GM12878 (cell line): ENCODE measurements around the gene CORO7. TPM values are rescaled to one million over a fixed set of nuclear protein-coding genes. Genes with fewer than 3 reads are reported as not detected.

Experiments used
- ATAC-seq: fragments of 200-7000 bp; cut with Tn5 transposase; 3 replicates; pipeline ENCODE4 v1.9.1; 2020; ENCODE audit warnings: mild to moderate bottlenecking, moderate library complexity
- BruUV-seq: library from RNA; stranded (reverse); fragments of 400-500 nt; replicated peaks from 2 replicates; lab custom pipeline; 2021; lab: Mats Ljungman, UMichigan
- CTCF ChIA-PET: fragments of 300-600 bp; sonication (Branson Sonifier 250); formaldehyde crosslinking; extraction: SDS; loops from one replicate; lab custom pipeline; 2021; ENCODE audit warnings: inconsistent platforms; lab: Yijun Ruan, JAX
- POLR2A ChIA-PET: fragments of 350-600 bp; formaldehyde crosslinking; extraction: SDS; loops from one replicate; lab custom pipeline; 2021; ENCODE audit warnings: inconsistent platforms; lab: Charles Lee
- RAD21 ChIA-PET: fragments of 300-600 bp; sonication (Branson Sonifier 250); formaldehyde crosslinking; loops from one replicate; lab custom pipeline; 2023; ENCODE audit warnings: antibody characterized with exemption; ENCODE audit not compliant: unreplicated experiment; lab: Charles Lee
- SMC1A ChIA-PET: fragments of 300-600 bp; sonication (Branson Sonifier 250); formaldehyde crosslinking; loops from one replicate; lab custom pipeline; 2023; ENCODE audit not compliant: unreplicated experiment, uncharacterized antibody; lab: Charles Lee
- DNase-seq: peaks from one replicate; pipeline ENCODE4 v3.0.0-alpha.2; 2011; ENCODE audit warnings: low read depth, low spot score
- FAIRE-seq: peaks from 3 replicates; lab custom pipeline; 2011; peaks lifted over from hg19 to GRCh38; lab: Jason Lieb, UNC
- H2AFZ ChIP-seq: 2 replicates; pipeline ENCODE4 v1.6.0; 2011; ENCODE audit warnings: low read depth, low read length, control low read depth; ENCODE audit not compliant: control insufficient read depth
- H3K27ac ChIP-seq: 2 replicates; pipeline ENCODE4 v1.5.1; 2011; ENCODE audit warnings: control low read depth; ENCODE audit not compliant: control insufficient read depth, insufficient read depth
- H3K27me3 ChIP-seq, 2 experiments: replicated peaks in 1 of 2; 2 replicates each; pipeline versions ENCODE4 v1.6.0 to v1.6.1; 2011; ENCODE audit warnings: low read length in 1 of 2; ENCODE audit not compliant: control insufficient read depth in 2 of 2, insufficient read depth in 2 of 2
- H3K36me3 ChIP-seq, 2 experiments: 2 replicates each; pipeline ENCODE4 v1.5.1; 2011; ENCODE audit warnings: low read length in 1 of 2; ENCODE audit not compliant: control insufficient read depth in 2 of 2, insufficient read depth in 2 of 2
- H3K4me1 ChIP-seq: 2 replicates; pipeline ENCODE4 v1.6.1; 2011; ENCODE audit warnings: mild to moderate bottlenecking, low read length, moderate library complexity, mixed read lengths; ENCODE audit not compliant: control insufficient read depth, insufficient read depth
- H3K4me2 ChIP-seq: 2 replicates; pipeline ENCODE4 v1.6.0; 2011; ENCODE audit warnings: control low read depth; ENCODE audit not compliant: control insufficient read depth, insufficient read depth
- H3K4me3 ChIP-seq: fragments of 200-600 bp; sonication (generic); 2 replicates; pipeline ENCODE4 v1.5.1; 2016
- H3K79me2 ChIP-seq: 2 replicates; pipeline ENCODE4 v1.6.0; 2011; ENCODE audit warnings: low read length; ENCODE audit not compliant: control insufficient read depth, insufficient read depth
- H3K9ac ChIP-seq: 2 replicates; pipeline ENCODE4 v1.8.0; 2011; ENCODE audit warnings: low read length, control low read depth, mixed read lengths; ENCODE audit not compliant: control insufficient read depth, insufficient read depth
- H3K9me3 ChIP-seq: replicated peaks from 3 replicates; pipeline ENCODE4 v1.5.1; 2011; ENCODE audit warnings: mild to moderate bottlenecking, low read length; ENCODE audit not compliant: control insufficient read depth, insufficient read depth
- H4K20me1 ChIP-seq: 2 replicates; pipeline ENCODE4 v1.6.0; 2011; ENCODE audit not compliant: control insufficient read depth, insufficient read depth
- BHLHE40 ChIP-seq, 2 experiments: fragments of 450-650 bp in 1 of 2; IDR thresholded peaks; 2 replicates each; pipeline ENCODE4 v1.6.1; 2011 to 2017; ENCODE audit warnings: low read depth in 2 of 2, borderline replicate concordance in 1 of 2, improper control_type of control experiment in 1 of 2, low read length in 1 of 2, mild to moderate bottlenecking in 1 of 2
- DPF2 ChIP-seq: fragments of 450-650 bp; IDR thresholded peaks from 2 replicates; pipeline ENCODE4 v1.6.1; 2017; ENCODE audit warnings: mild to moderate bottlenecking
- EP300 ChIP-seq, 2 experiments: fragments of 150-350 bp in 1 of 2; IDR thresholded peaks; 2 replicates each; pipeline ENCODE4 v1.6.1; 2011 to 2012; ENCODE audit warnings: low read depth in 2 of 2, low read length in 2 of 2, borderline replicate concordance in 1 of 2, improper control_type of control experiment in 1 of 2, inconsistent platforms in 1 of 2; ENCODE audit not compliant: control insufficient read depth in 1 of 2
- FOS ChIP-seq: IDR thresholded peaks from 3 replicates; pipeline ENCODE4 v1.6.1; 2011; ENCODE audit warnings: borderline replicate concordance; ENCODE audit not compliant: insufficient read length; ENCODE audit errors: extremely low read depth
- HDAC2 ChIP-seq: fragments of 200-600 bp; sonication (generic); IDR thresholded peaks from 2 replicates; pipeline ENCODE4 v1.6.1; 2017
- HDGF ChIP-seq: fragments of 450-650 bp; IDR thresholded peaks from 2 replicates; pipeline ENCODE4 v1.6.1; 2016; ENCODE audit warnings: antibody characterized with exemption
- JUND ChIP-seq: IDR thresholded peaks from 2 replicates; pipeline ENCODE4 v1.6.1; 2012; ENCODE audit warnings: low read depth, mild to moderate bottlenecking, low read length, improper control_type of control experiment, moderate library complexity
- MEF2A ChIP-seq: IDR thresholded peaks from 2 replicates; pipeline ENCODE4 v1.6.1; 2011; ENCODE audit warnings: low read depth, mild to moderate bottlenecking, low read length, moderate library complexity; ENCODE audit not compliant: insufficient read depth
- NFIC ChIP-seq: IDR thresholded peaks from 2 replicates; pipeline ENCODE4 v1.6.1; 2012; ENCODE audit warnings: low read depth, mild to moderate bottlenecking, inconsistent platforms, low read length, moderate library complexity
- NR2C2 ChIP-seq: IDR thresholded peaks from 2 replicates; pipeline ENCODE4 v1.6.1; 2011; ENCODE audit warnings: borderline replicate concordance, low read depth; ENCODE audit not compliant: control insufficient read depth, insufficient read length
- NR2F1 ChIP-seq: fragments of 450-650 bp; conservative IDR thresholded peaks from 2 replicates; pipeline ENCODE4 v1.6.1; 2017; ENCODE audit warnings: mild to moderate bottlenecking
- SUPT20H ChIP-seq: IDR thresholded peaks from 2 replicates; pipeline ENCODE4 v1.6.1; 2011; ENCODE audit warnings: low read depth, mild to moderate bottlenecking, low read length, moderate library complexity, borderline replicate concordance; ENCODE audit not compliant: control insufficient read depth
- SUZ12 ChIP-seq: fragments of 200-600 bp; sonication (generic); IDR thresholded peaks from one replicate; pipeline ENCODE4 v1.6.1; 2018; ENCODE audit warnings: antibody characterized with exemption, mild to moderate bottlenecking; ENCODE audit not compliant: unreplicated experiment
- TAF1 ChIP-seq: IDR thresholded peaks from 2 replicates; pipeline ENCODE4 v1.6.1; 2011; ENCODE audit warnings: mild to moderate bottlenecking, low read depth, low read length, borderline replicate concordance
- TARDBP ChIP-seq: IDR thresholded peaks from 2 replicates; pipeline ENCODE4 v1.6.1; 2016; ENCODE audit warnings: borderline replicate concordance
- WGBS: methylation state at CpG from one replicate; pipeline ENCODE4 v1.1.6; 2016; ENCODE audit warnings: low lambda C conversion rate; ENCODE audit not compliant: insufficient replicate concordance, insufficient coverage; ENCODE audit errors: missing lambda C conversion rate; 5-methylcytosine and 5-hydroxymethylcytosine counted together
- in situ Hi-C: fragments of 300-500 bp; cut with MboI; formaldehyde crosslinking; loops from 9 replicates; pipeline ENCODE4 v1.14.3; 2018; ENCODE audit warnings: mixed read lengths
- intact Hi-C: fragments of 100-400 bp; cut with micrococcal nuclease; formaldehyde crosslinking; loops from one replicate; pipeline ENCODE4 v1.14.2; 2022; ENCODE audit not compliant: unreplicated experiment
- polyA plus RNA-seq, 11 experiments: library from polyadenylated mRNA; depleted of rRNA in 4 of 11; unstranded in 6 of 11; stranded (reverse) in 5 of 11; fragments of >200 nt; fragmentation: Nextera tagmentation in 4 of 11; fragmentation: Illumina TruSeq in 1 of 11; extraction: Ambion mirVana in 4 of 11; extraction: Trizol in 1 of 11; gene quantifications; 1 replicate in 1 of 11; 2 replicates in 10 of 11; pipeline versions ENCODE4 v1.2.1 to v1.2.3, GENCODE V29; 2011 to 2016; ENCODE audit warnings: inconsistent platforms in 2 of 11, missing spikeins in 2 of 11, low read depth in 1 of 11
- total RNA-seq, 4 experiments: library from RNA; depleted of rRNA in 3 of 4; stranded (reverse); fragments of >200 nt in 3 of 4; fragmentation: Illumina TruSeq in 1 of 4; extraction: Trizol in 1 of 4; gene quantifications; 2 replicates each; pipeline versions ENCODE4 v1.2.1 to v1.2.3, GENCODE V29; 2013 to 2021
- TF ChIP-seq, protein P1 (sequence below): fragments of 450-650 bp; IDR thresholded peaks from 2 replicates; pipeline ENCODE4 v1.6.1; 2017; ENCODE audit warnings: mild to moderate bottlenecking, low read depth, inconsistent platforms; ENCODE audit not compliant: poor library complexity, severe bottlenecking

The CORO7 gene
- total and polyA plus RNA-seq, 10 of the 15 experiments (the other 5 are each of a cell fraction or from before 2014, with no cell fraction given) = 0.64 to 89.2 (median 43.7) TPM

- ATAC-seq = no peak
- no peak for DNase-seq
- no peak for TF ChIP-seq NFIC
- no peak for TF ChIP-seq SUPT20H
- no peak for TF ChIP-seq TAF1
- no peak for TF ChIP-seq NR2C2
- TF ChIP-seq BHLHE40 (IDR thresholded peaks at IDR 0.05; ENCODE audit: borderline replicate concordance in 1 of 2, low read depth in 2 of 2, low read length in 1 of 2) = no peak
- no peak for TF ChIP-seq JUND
- TF ChIP-seq TARDBP = no peak
- TF ChIP-seq DPF2 = no peak
- TF ChIP-seq HDAC2 = no peak
- no peak for TF ChIP-seq EP300 (IDR thresholded peaks at IDR 0.05; ENCODE audit: borderline replicate concordance in 1 of 2, control insufficient read depth in 1 of 2, low read depth in 2 of 2, low read length in 2 of 2)
- TF ChIP-seq NR2F1 = no peak
- no peak for TF ChIP-seq FOS
- TF ChIP-seq SUZ12 = no peak
- no peak for TF ChIP-seq HDGF
- no peak for TF ChIP-seq MEF2A
- TF ChIP-seq, protein P1, sequence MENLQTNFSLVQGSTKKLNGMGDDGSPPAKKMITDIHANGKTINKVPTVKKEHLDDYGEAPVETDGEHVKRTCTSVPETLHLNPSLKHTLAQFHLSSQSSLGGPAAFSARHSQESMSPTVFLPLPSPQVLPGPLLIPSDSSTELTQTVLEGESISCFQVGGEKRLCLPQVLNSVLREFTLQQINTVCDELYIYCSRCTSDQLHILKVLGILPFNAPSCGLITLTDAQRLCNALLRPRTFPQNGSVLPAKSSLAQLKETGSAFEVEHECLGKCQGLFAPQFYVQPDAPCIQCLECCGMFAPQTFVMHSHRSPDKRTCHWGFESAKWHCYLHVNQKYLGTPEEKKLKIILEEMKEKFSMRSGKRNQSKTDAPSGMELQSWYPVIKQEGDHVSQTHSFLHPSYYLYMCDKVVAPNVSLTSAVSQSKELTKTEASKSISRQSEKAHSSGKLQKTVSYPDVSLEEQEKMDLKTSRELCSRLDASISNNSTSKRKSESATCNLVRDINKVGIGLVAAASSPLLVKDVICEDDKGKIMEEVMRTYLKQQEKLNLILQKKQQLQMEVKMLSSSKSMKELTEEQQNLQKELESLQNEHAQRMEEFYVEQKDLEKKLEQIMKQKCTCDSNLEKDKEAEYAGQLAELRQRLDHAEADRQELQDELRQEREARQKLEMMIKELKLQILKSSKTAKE = no peak
- in situ Hi-C loops (no loop called here), intact Hi-C loops (no loop called here)
- Histone ChIP-seq H3K4me3 (no peak overlapping the region), H4K20me1 (no peaks in the 10 kb centered on the region), H3K79me2 (no peaks in the 10 kb centered on the region), H3K9me3 (no peaks in the 10 kb centered on the region), H3K27ac (no peak overlapping the region), H3K4me2 (no peak overlapping the region), H3K27me3 (no peaks in the 10 kb centered on the region), H3K9ac (no peak overlapping the region), H2AFZ (no peak overlapping the region), H3K4me1 (peaks cover 7% of the 10 kb centered on the region), H3K36me3 (peaks cover 0 to 30% of the 10 kb centered on the region in 2 experiments; a peak in 2 of 4 replicates)
- no peak for FAIRE-seq
- RAD21 ChIA-PET = interaction anchor here (1.1 kb wide), 1 partner anchor 36 kb away, joined by 4 read pairs; no protein-coding TSS in a partner anchor
- SMC1A ChIA-PET = no interaction called here
- WGBS = 95% methylated on average over 13 of the region's 13 CpGs
- CTCF ChIA-PET = no interaction called here
- POLR2A ChIA-PET = interaction anchor here (0.7 kb wide), 1 partner anchor 1478 kb away, joined by 6 read pairs; no protein-coding TSS in a partner anchor
- no TSS peak for BruUV-seq
These were observed 50.4 kb downstream of the CORO7 start for GRCh38 chr16:4366016-4366415.
